Esophagus muscularis mucosa (tissue), 3 donors: ENCODE results near the gene DMAC2.
"Not testable (repeated sequence)": the region's sequence is repeated elsewhere in the genome, so short reads cannot be mapped to it uniquely, and the experiment has no call there.

Source experiments
- POLR2A ChIP-seq: fragments of 450-650 bp; IDR thresholded peaks from one replicate; pipeline ENCODE4 v1.6.1; 2017; ENCODE audit warnings: antibody characterized with exemption, moderate library complexity, mild to moderate bottlenecking, low read depth
- POLR2AphosphoS5 ChIP-seq, 2 donors: sonication (generic); formaldehyde crosslinking; IDR thresholded peaks; one replicate each; pipeline ENCODE4 v1.6.1; 2017; ENCODE audit warnings: antibody characterized with exemption in 2 of 2
- TF ChIP-seq, protein P1 (sequence below), 3 experiments: fragments of 200-600 bp in 2 of 3; fragments of 450-650 bp in 1 of 3; sonication (generic) in 2 of 3; IDR thresholded peaks; one replicate each; pipeline ENCODE4 v1.5.1; 2017 to 2019; ENCODE audit warnings: antibody characterized with exemption in 3 of 3, mild to moderate bottlenecking in 2 of 3, moderate library complexity in 1 of 3

DNA sequence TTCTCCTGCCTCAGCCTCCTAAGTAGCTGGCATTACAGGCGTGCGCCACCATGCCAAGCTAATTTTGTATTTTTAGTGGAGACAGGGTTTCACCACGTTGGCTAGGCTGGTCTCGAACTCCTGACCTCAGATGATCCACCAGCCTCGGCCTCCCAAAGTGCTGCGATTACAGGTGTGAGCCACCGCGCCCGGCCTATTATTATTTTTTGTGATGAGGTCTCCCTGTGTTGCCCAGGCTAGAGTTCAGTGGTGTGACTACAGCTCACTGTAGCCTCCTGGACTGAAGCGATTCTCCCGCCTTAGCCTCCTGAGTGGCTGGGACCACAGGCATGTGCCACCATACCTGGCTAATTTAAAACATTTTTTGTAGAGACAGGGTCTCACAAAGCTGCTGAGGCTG is 4.3 kb downstream of the DMAC2 start:
- TF ChIP-seq, protein P1, sequence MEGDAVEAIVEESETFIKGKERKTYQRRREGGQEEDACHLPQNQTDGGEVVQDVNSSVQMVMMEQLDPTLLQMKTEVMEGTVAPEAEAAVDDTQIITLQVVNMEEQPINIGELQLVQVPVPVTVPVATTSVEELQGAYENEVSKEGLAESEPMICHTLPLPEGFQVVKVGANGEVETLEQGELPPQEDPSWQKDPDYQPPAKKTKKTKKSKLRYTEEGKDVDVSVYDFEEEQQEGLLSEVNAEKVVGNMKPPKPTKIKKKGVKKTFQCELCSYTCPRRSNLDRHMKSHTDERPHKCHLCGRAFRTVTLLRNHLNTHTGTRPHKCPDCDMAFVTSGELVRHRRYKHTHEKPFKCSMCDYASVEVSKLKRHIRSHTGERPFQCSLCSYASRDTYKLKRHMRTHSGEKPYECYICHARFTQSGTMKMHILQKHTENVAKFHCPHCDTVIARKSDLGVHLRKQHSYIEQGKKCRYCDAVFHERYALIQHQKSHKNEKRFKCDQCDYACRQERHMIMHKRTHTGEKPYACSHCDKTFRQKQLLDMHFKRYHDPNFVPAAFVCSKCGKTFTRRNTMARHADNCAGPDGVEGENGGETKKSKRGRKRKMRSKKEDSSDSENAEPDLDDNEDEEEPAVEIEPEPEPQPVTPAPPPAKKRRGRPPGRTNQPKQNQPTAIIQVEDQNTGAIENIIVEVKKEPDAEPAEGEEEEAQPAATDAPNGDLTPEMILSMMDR (IDR thresholded peaks at IDR 0.05): not testable (repeated sequence)
- not testable (repeated sequence) for TF ChIP-seq POLR2A; POLR2AphosphoS5 (IDR thresholded peaks at IDR 0.05)
